ENCODE measurements around the gene LTA4H.

Gene LTA4H

GRCh38 chr12:96048393-96048969 is 13.1 kb upstream of the LTA4H start:
- no peak for TF ChIP-seq CTCF (IDR thresholded peaks at IDR 0.05; ENCODE audit: low read depth, low read length, missing control alignments)
- Histone ChIP-seq H3K4me3 (ENCODE audit: low read depth, low read length) (no peak overlapping the region), H3K27ac (no peak overlapping the region), H3K36me3 (replicated peaks) (no peaks in the 10 kb centered on the region), H3K27me3 (replicated peaks) (no peaks in the 10 kb centered on the region)
- no peak for DNase-seq
- in situ Hi-C loops (cut with HindIII; ENCODE audit: low pct_ligation_motif_present, low sequenced_read_pairs): no loop called here

GRCh38 chr12:96047229-96048211 is 12.1 kb upstream of the LTA4H start:
- TF ChIP-seq CTCF (IDR thresholded peaks at IDR 0.05; ENCODE audit: low read depth, low read length, missing control alignments): no peak
- Histone ChIP-seq H3K27ac (no peak overlapping the region), H3K4me3 (ENCODE audit: low read depth, low read length) (no peak overlapping the region), H3K36me3 (replicated peaks) (no peaks in the 10 kb centered on the region), H3K27me3 (replicated peaks) (no peaks in the 10 kb centered on the region)
- in situ Hi-C loops (cut with HindIII; ENCODE audit: low pct_ligation_motif_present, low sequenced_read_pairs): no loop called here
- no peak for DNase-seq

GRCh38 chr12:96046543-96047228 is 11.3 kb upstream of the LTA4H start:
- Histone ChIP-seq H3K27ac (no peak overlapping the region), H3K36me3 (replicated peaks) (no peaks in the 10 kb centered on the region)
- TF ChIP-seq CTCF (IDR thresholded peaks at IDR 0.05; ENCODE audit: low read depth, low read length, missing control alignments): no peak

GRCh38 chr12:96045566-96045965 is 10.2 kb upstream of the LTA4H start:
- DNase-seq: no peak
- Histone ChIP-seq H3K4me3 (ENCODE audit: low read depth, low read length) (no peak overlapping the region), H3K27ac (no peak overlapping the region), H3K27me3 (replicated peaks) (no peaks in the 10 kb centered on the region), H3K36me3 (replicated peaks) (no peaks in the 10 kb centered on the region)
- TF ChIP-seq CTCF (IDR thresholded peaks at IDR 0.05; ENCODE audit: low read depth, low read length, missing control alignments): no peak
- in situ Hi-C loops (cut with HindIII; ENCODE audit: low pct_ligation_motif_present, low sequenced_read_pairs): no loop called here

More at GRCh38 chr12:96046543-96047228, 11.3 kb upstream of the LTA4H start:
- Histone ChIP-seq H3K27me3 (replicated peaks) (no peaks in the 10 kb centered on the region), H3K4me3 (ENCODE audit: low read depth, low read length) (no peak overlapping the region)
- in situ Hi-C loops (cut with HindIII; ENCODE audit: low pct_ligation_motif_present, low sequenced_read_pairs): no loop called here
- DNase-seq: no peak

GRCh38 chr12:96044943-96045290 is 9.5 kb upstream of the LTA4H start:
- Histone ChIP-seq H3K27ac (no peak overlapping the region), H3K4me3 (ENCODE audit: low read depth, low read length) (no peak overlapping the region), H3K27me3 (replicated peaks) (no peaks in the 10 kb centered on the region), H3K36me3 (replicated peaks) (no peaks in the 10 kb centered on the region)
- in situ Hi-C loops (cut with HindIII; ENCODE audit: low pct_ligation_motif_present, low sequenced_read_pairs): no loop called here
- no peak for TF ChIP-seq CTCF (IDR thresholded peaks at IDR 0.05; ENCODE audit: low read depth, low read length, missing control alignments)
- DNase-seq: no peak
